ENCODE measurements around the gene ZNF608. TPM values are rescaled to one million over a fixed set of nuclear protein-coding genes. Genes with fewer than 3 reads are reported as not detected.

Gene ZNF608
- total and polyA plus RNA-seq, 3 experiments from 2014 or later: not detected

- no peaks in the 10 kb centered on the region for H3K9me3 ChIP-seq (ENCODE audit: low read length)
These were observed 43.9 kb downstream of the ZNF608 start for GRCh38 chr5:124702525-124702924.

GRCh38 chr5:124701873-124702425 is 44.5 kb downstream of the ZNF608 start:
- Mint-ChIP-seq H3K9me3 (peaks cover 0 to 13% (median 2%) of the 10 kb centered on the region in 5 donors), H3K27me3 (no peaks in the 10 kb centered on the region), H3K36me3 (no peaks in the 10 kb centered on the region), H3K4me1 (no peaks in the 10 kb centered on the region), H3K4me3 (no peak overlapping the region), H3K27ac (no peak overlapping the region)
- ChIA-PET POLR2A (no interaction called here), CTCF (no interaction called here)
- H3K27ac ChIP-seq (ENCODE audit: low read depth, low read length): no peak overlapping the region
- no peak for DNase-seq
- H3K36me3 ChIP-seq (ENCODE audit: insufficient read depth, low read length): no peaks in the 10 kb centered on the region
- H3K4me1 ChIP-seq (ENCODE audit: insufficient read depth, low read length): no peaks in the 10 kb centered on the region
- H3K4me3 ChIP-seq (ENCODE audit: low read length): no peak overlapping the region
- no peaks in the 10 kb centered on the region for H3K9me3 ChIP-seq (ENCODE audit: low read length)
- no peaks in the 10 kb centered on the region for H3K27me3 ChIP-seq (ENCODE audit: insufficient read depth, low read length, poor library complexity, severe bottlenecking)

More at GRCh38 chr5:124702525-124702924, 43.9 kb downstream of the ZNF608 start:
- no peak overlapping the region for H3K27ac Mint-ChIP-seq
- H3K9me3 Mint-ChIP-seq: peaks cover 0 to 13% (median 2%) of the 10 kb centered on the region in 5 donors
- H3K4me1 ChIP-seq (ENCODE audit: insufficient read depth, low read length): no peaks in the 10 kb centered on the region
- DNase-seq: no peak
- no peak overlapping the region for H3K4me3 ChIP-seq (ENCODE audit: low read length)
- H3K4me3 Mint-ChIP-seq: no peak overlapping the region
- ChIA-PET POLR2A (no interaction called here), CTCF (no interaction called here)
- H3K27me3 Mint-ChIP-seq: no peaks in the 10 kb centered on the region
- H3K27ac ChIP-seq (ENCODE audit: low read depth, low read length): no peak overlapping the region
- H3K36me3 ChIP-seq (ENCODE audit: insufficient read depth, low read length): no peaks in the 10 kb centered on the region
- no peaks in the 10 kb centered on the region for H3K36me3 Mint-ChIP-seq
- H3K4me1 Mint-ChIP-seq: no peaks in the 10 kb centered on the region
- H3K27me3 ChIP-seq (ENCODE audit: insufficient read depth, low read length, poor library complexity, severe bottlenecking): no peaks in the 10 kb centered on the region

- ChIA-PET POLR2A (no interaction called here), CTCF (no interaction called here)
- no peaks in the 10 kb centered on the region for H3K27me3 Mint-ChIP-seq
These were observed 45.4 kb downstream of the ZNF608 start for GRCh38 chr5:124701016-124701415.

GRCh38 chr5:124700333-124700732 is 46.1 kb downstream of the ZNF608 start:
- Mint-ChIP-seq H3K27me3 (no peaks in the 10 kb centered on the region), H3K36me3 (no peaks in the 10 kb centered on the region), H3K27ac (no peak overlapping the region), H3K4me1 (no peaks in the 10 kb centered on the region), H3K9me3 (peaks cover 0 to 17% (median 2%) of the 10 kb centered on the region in 5 donors), H3K4me3 (no peak overlapping the region)
- POLR2A ChIA-PET: no interaction called here
- Histone ChIP-seq H3K4me1 (ENCODE audit: insufficient read depth, low read length) (no peaks in the 10 kb centered on the region), H3K9me3 (ENCODE audit: low read length) (no peaks in the 10 kb centered on the region), H3K27me3 (ENCODE audit: insufficient read depth, low read length, poor library complexity, severe bottlenecking) (no peaks in the 10 kb centered on the region), H3K27ac (ENCODE audit: low read depth, low read length) (no peak overlapping the region), H3K4me3 (ENCODE audit: low read length) (no peak overlapping the region), H3K36me3 (ENCODE audit: insufficient read depth, low read length) (no peaks in the 10 kb centered on the region)
- DNase-seq: no peak
- CTCF ChIA-PET: no interaction called here

More at GRCh38 chr5:124701016-124701415, 45.4 kb downstream of the ZNF608 start:
- Mint-ChIP-seq H3K27ac (no peak overlapping the region), H3K4me3 (no peak overlapping the region), H3K9me3 (peaks cover 0 to 17% (median 2%) of the 10 kb centered on the region in 5 donors), H3K4me1 (no peaks in the 10 kb centered on the region), H3K36me3 (no peaks in the 10 kb centered on the region)
- no peaks in the 10 kb centered on the region for H3K4me1 ChIP-seq (ENCODE audit: insufficient read depth, low read length)
- H3K27ac ChIP-seq (ENCODE audit: low read depth, low read length): no peak overlapping the region
- H3K4me3 ChIP-seq (ENCODE audit: low read length): no peak overlapping the region
- no peaks in the 10 kb centered on the region for H3K27me3 ChIP-seq (ENCODE audit: insufficient read depth, low read length, poor library complexity, severe bottlenecking)
- no peaks in the 10 kb centered on the region for H3K9me3 ChIP-seq (ENCODE audit: low read length)
- DNase-seq: no peak
- H3K36me3 ChIP-seq (ENCODE audit: insufficient read depth, low read length): no peaks in the 10 kb centered on the region

DNA sequence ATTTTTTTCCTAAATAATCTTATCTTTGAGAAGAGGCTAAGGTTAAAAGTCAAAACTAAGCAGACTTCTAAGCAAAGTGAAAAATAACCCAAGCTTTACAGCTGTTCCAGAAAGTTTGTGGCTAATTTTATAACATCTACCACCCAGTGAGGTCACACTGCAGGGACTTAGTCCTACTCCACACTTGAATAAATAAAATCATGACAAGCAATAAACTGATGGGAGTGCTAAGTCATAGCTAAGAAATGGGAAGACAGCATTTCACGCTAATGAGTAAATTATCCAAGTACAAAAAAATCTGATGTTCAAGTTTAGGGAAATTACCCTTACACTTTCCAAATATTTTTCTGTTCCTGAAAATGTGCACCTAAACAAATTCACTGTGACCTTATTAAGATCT is 47.7 kb downstream of the ZNF608 start:
- peaks cover 2 to 17% (median 4%) of the 10 kb centered on the region in 5 donors for H3K9me3 Mint-ChIP-seq
- ChIA-PET POLR2A (no interaction called here), CTCF (no interaction called here)
- no peaks in the 10 kb centered on the region for H3K27me3 Mint-ChIP-seq
- no peaks in the 10 kb centered on the region for H3K4me1 Mint-ChIP-seq
- no peak overlapping the region for H3K27ac Mint-ChIP-seq
- Histone ChIP-seq H3K27ac (ENCODE audit: low read depth, low read length) (no peak overlapping the region), H3K36me3 (ENCODE audit: insufficient read depth, low read length) (no peaks in the 10 kb centered on the region), H3K27me3 (ENCODE audit: insufficient read depth, low read length, poor library complexity, severe bottlenecking) (no peaks in the 10 kb centered on the region), H3K4me1 (ENCODE audit: insufficient read depth, low read length) (no peaks in the 10 kb centered on the region), H3K4me3 (ENCODE audit: low read length) (no peak overlapping the region), H3K9me3 (ENCODE audit: low read length) (no peaks in the 10 kb centered on the region)
- H3K36me3 Mint-ChIP-seq: no peaks in the 10 kb centered on the region
- no peak overlapping the region for H3K4me3 Mint-ChIP-seq
- DNase-seq: no peak

GRCh38 chr5:124697933-124698591 is 48.4 kb downstream of the ZNF608 start:
- CTCF ChIA-PET: no interaction called here
- Mint-ChIP-seq H3K27ac (no peak overlapping the region), H3K4me3 (no peak overlapping the region), H3K4me1 (no peaks in the 10 kb centered on the region), H3K9me3 (peaks cover 2 to 22% (median 5%) of the 10 kb centered on the region in 5 donors), H3K36me3 (no peaks in the 10 kb centered on the region), H3K27me3 (no peaks in the 10 kb centered on the region)
- Histone ChIP-seq H3K27me3 (ENCODE audit: insufficient read depth, low read length, poor library complexity, severe bottlenecking) (no peaks in the 10 kb centered on the region), H3K36me3 (ENCODE audit: insufficient read depth, low read length) (no peaks in the 10 kb centered on the region), H3K27ac (ENCODE audit: low read depth, low read length) (no peak overlapping the region), H3K4me3 (ENCODE audit: low read length) (no peak overlapping the region), H3K9me3 (ENCODE audit: low read length) (no peaks in the 10 kb centered on the region), H3K4me1 (ENCODE audit: insufficient read depth, low read length) (no peaks in the 10 kb centered on the region)
- DNase-seq: no peak
- POLR2A ChIA-PET: no interaction called here

GRCh38 chr5:124697501-124697900 is 48.9 kb downstream of the ZNF608 start:
- H3K4me1 ChIP-seq (ENCODE audit: insufficient read depth, low read length): no peaks in the 10 kb centered on the region
- no peaks in the 10 kb centered on the region for H3K36me3 Mint-ChIP-seq
- no peaks in the 10 kb centered on the region for H3K4me1 Mint-ChIP-seq
- H3K27me3 Mint-ChIP-seq: no peaks in the 10 kb centered on the region
- H3K36me3 ChIP-seq (ENCODE audit: insufficient read depth, low read length): no peaks in the 10 kb centered on the region
- no peak overlapping the region for H3K27ac Mint-ChIP-seq
- no peak overlapping the region for H3K4me3 ChIP-seq (ENCODE audit: low read length)
- ChIA-PET CTCF (no interaction called here), POLR2A (no interaction called here)
- H3K9me3 ChIP-seq (ENCODE audit: low read length): no peaks in the 10 kb centered on the region
- H3K4me3 Mint-ChIP-seq: no peak overlapping the region
- DNase-seq: no peak
- no peaks in the 10 kb centered on the region for H3K27me3 ChIP-seq (ENCODE audit: insufficient read depth, low read length, poor library complexity, severe bottlenecking)
- H3K9me3 Mint-ChIP-seq: peaks cover 2 to 28% (median 5%) of the 10 kb centered on the region in 5 donors
- no peak overlapping the region for H3K27ac ChIP-seq (ENCODE audit: low read depth, low read length)

- H3K4me3 ChIP-seq (ENCODE audit: low read length): no peak overlapping the region
- H3K27ac ChIP-seq (ENCODE audit: low read depth, low read length): no peak overlapping the region
- no peak overlapping the region for H3K27ac Mint-ChIP-seq
- H3K27me3 Mint-ChIP-seq: no peaks in the 10 kb centered on the region
- ChIA-PET CTCF (no interaction called here), POLR2A (no interaction called here)
- H3K36me3 ChIP-seq (ENCODE audit: insufficient read depth, low read length): no peaks in the 10 kb centered on the region
- H3K4me3 Mint-ChIP-seq: no peak overlapping the region
- no peaks in the 10 kb centered on the region for H3K27me3 ChIP-seq (ENCODE audit: insufficient read depth, low read length, poor library complexity, severe bottlenecking)
- no peaks in the 10 kb centered on the region for H3K36me3 Mint-ChIP-seq
- H3K9me3 ChIP-seq (ENCODE audit: low read length): no peaks in the 10 kb centered on the region
- H3K4me1 Mint-ChIP-seq: no peaks in the 10 kb centered on the region
- DNase-seq: no peak
- H3K9me3 Mint-ChIP-seq: peaks cover 2 to 29% (median 5%) of the 10 kb centered on the region in 5 donors
- H3K4me1 ChIP-seq (ENCODE audit: insufficient read depth, low read length): no peaks in the 10 kb centered on the region
These were observed 49.5 kb downstream of the ZNF608 start for GRCh38 chr5:124696898-124697297.

Measured in CD8-positive, alpha-beta memory T cell (primary cell).